HEK293 (cell line): ENCODE results near the gene MLLT6.
A peak's percentile ranks its signal among the peaks of the same experiment; 100 is the strongest.

ENCODE experiments used
- BCL11B ChIP-seq: fragments of 450-650 bp; formaldehyde crosslinking; IDR thresholded peaks from 2 replicates; pipeline ENCODE4 v1.5.1; 2016; ENCODE audit warnings: low read depth, missing biosample characterization, missing genetic modification characterization
- GLIS1 ChIP-seq: fragments of 450-650 bp; formaldehyde crosslinking; IDR thresholded peaks from 2 replicates; pipeline ENCODE4 v1.5.1; 2016; ENCODE audit warnings: missing biosample characterization, missing genetic modification characterization
- HOXC10 ChIP-seq: sonication (generic); formaldehyde crosslinking; IDR thresholded peaks from 2 replicates; pipeline ENCODE4 v1.8.1; 2023; ENCODE audit warnings: mild to moderate bottlenecking, missing genetic modification reagents
- INSM2 ChIP-seq: fragments of 450-650 bp; formaldehyde crosslinking; IDR thresholded peaks from 2 replicates; pipeline ENCODE4 v1.5.1; 2016; ENCODE audit warnings: missing biosample characterization, missing genetic modification characterization
- RBAK ChIP-seq: fragments of 450-650 bp; formaldehyde crosslinking; IDR thresholded peaks from 2 replicates; pipeline ENCODE4 v1.5.1; 2016; ENCODE audit warnings: missing biosample characterization, missing genetic modification characterization
- SCRT1 ChIP-seq: fragments of 450-650 bp; formaldehyde crosslinking; IDR thresholded peaks from 2 replicates; pipeline ENCODE4 v1.5.1; 2016; ENCODE audit warnings: missing biosample characterization, missing genetic modification characterization, borderline replicate concordance
- TSHZ1 ChIP-seq: fragments of 450-650 bp; formaldehyde crosslinking; IDR thresholded peaks from 2 replicates; pipeline ENCODE4 v1.5.1; 2016; ENCODE audit warnings: missing biosample characterization, missing genetic modification characterization, borderline replicate concordance
- ZBTB10 ChIP-seq: fragments of 450-650 bp; formaldehyde crosslinking; IDR thresholded peaks from 2 replicates; pipeline ENCODE4 v1.5.1; 2016; ENCODE audit warnings: missing biosample characterization, missing genetic modification characterization
- ZBTB11 ChIP-seq: fragments of 450-650 bp; formaldehyde crosslinking; conservative IDR thresholded peaks from 2 replicates; pipeline ENCODE4 v1.5.1; 2016; ENCODE audit warnings: low read depth, missing biosample characterization, missing genetic modification characterization
- ZBTB17 ChIP-seq: fragments of 450-650 bp; formaldehyde crosslinking; IDR thresholded peaks from 2 replicates; pipeline ENCODE4 v1.5.1; 2016; ENCODE audit warnings: missing biosample characterization, missing genetic modification characterization
- ZBTB26 ChIP-seq: fragments of 450-650 bp; formaldehyde crosslinking; optimal IDR thresholded peaks from 2 replicates; pipeline ENCODE3; 2016; ENCODE audit warnings: missing biosample characterization, mild to moderate bottlenecking, missing genetic modification characterization
- ZNF248 ChIP-seq: fragments of 450-650 bp; formaldehyde crosslinking; IDR thresholded peaks from 2 replicates; pipeline ENCODE4 v1.5.1; 2017; ENCODE audit warnings: missing biosample characterization, missing genetic modification characterization
- ZNF274 ChIP-seq, 2 experiments: fragments of 200-500 bp in 1 of 2; fragments of 450-650 bp in 1 of 2; sonication (Bioruptor generic) in 1 of 2; formaldehyde crosslinking in 1 of 2; IDR thresholded peaks; 2 replicates each; pipeline versions ENCODE4 v1.5.1 to v1.6.1; 2014 to 2016; ENCODE audit warnings: borderline replicate concordance in 1 of 2, inconsistent platforms in 1 of 2, low read length in 1 of 2, missing biosample characterization in 1 of 2, missing genetic modification characterization in 1 of 2
- ZNF335 ChIP-seq: fragments of 450-650 bp; formaldehyde crosslinking; conservative IDR thresholded peaks from 2 replicates; pipeline ENCODE4 v1.5.1; 2016; ENCODE audit warnings: missing biosample characterization, missing genetic modification characterization
- ZNF354C ChIP-seq: fragments of 450-650 bp; formaldehyde crosslinking; IDR thresholded peaks from 2 replicates; pipeline ENCODE4 v1.5.1; 2016; ENCODE audit warnings: missing biosample characterization, missing genetic modification characterization, low read depth, borderline replicate concordance
- ZNF449 ChIP-seq: fragments of 450-650 bp; formaldehyde crosslinking; IDR thresholded peaks from 2 replicates; pipeline ENCODE4 v1.5.1; 2017; ENCODE audit warnings: missing biosample characterization, mild to moderate bottlenecking, missing genetic modification characterization, moderate library complexity
- ZNF548 ChIP-seq: fragments of 450-650 bp; formaldehyde crosslinking; IDR thresholded peaks from 2 replicates; pipeline ENCODE4 v1.5.1; 2016; ENCODE audit warnings: missing biosample characterization, missing genetic modification characterization
- ZNF580 ChIP-seq: fragments of 450-650 bp; formaldehyde crosslinking; IDR thresholded peaks from 2 replicates; pipeline ENCODE4 v1.5.1; 2016; ENCODE audit warnings: missing biosample characterization, missing genetic modification characterization
- ZNF623 ChIP-seq: fragments of 450-650 bp; formaldehyde crosslinking; IDR thresholded peaks from 2 replicates; pipeline ENCODE4 v1.5.1; 2016; ENCODE audit warnings: missing biosample characterization, missing genetic modification characterization
- ZNF670 ChIP-seq: fragments of 450-650 bp; formaldehyde crosslinking; IDR thresholded peaks from 2 replicates; pipeline ENCODE4 v1.5.1; 2016; ENCODE audit warnings: missing biosample characterization, missing genetic modification characterization, low read depth
- ZSCAN4 ChIP-seq: fragments of 450-650 bp; formaldehyde crosslinking; IDR thresholded peaks from 2 replicates; pipeline ENCODE4 v1.5.1; 2017; ENCODE audit warnings: missing biosample characterization, missing genetic modification characterization

The MLLT6 gene

GRCh38 chr17:38752308-38753070 is 47.4 kb downstream of the MLLT6 start, which contains the start of gene PSMB3 (continued):
- TF ChIP-seq ZBTB11 (tag by site-specific recombination) (peak; percentile 93), RBAK (tag by site-specific recombination) (no peak), ZNF580 (tag by site-specific recombination) (0 out of 2 replicates have a peak, but pooled peaks have one; percentile 30), ZSCAN4 (tag by site-specific recombination) (no peak; the same call in 1 of the 2 replicates), ZNF449 (no peak), ZNF623 (tag by site-specific recombination) (peak; percentile 55), GLIS1 (tag by site-specific recombination) (no peak), ZNF354C (no peak), ZNF248 (tag by site-specific recombination) (no peak), SCRT1 (tag by site-specific recombination) (no peak), HOXC10 (no peak), ZBTB10 (tag by site-specific recombination) (peak; percentile 66; the same call in 1 of the 2 replicates), ZBTB17 (peak; percentile 94), INSM2 (tag by site-specific recombination) (no peak), ZBTB26 (peak; percentile 40), ZNF670 (tag by site-specific recombination) (no peak), ZNF548 (tag by site-specific recombination) (no peak), ZNF335 (tag by site-specific recombination) (peak; percentile 89), ZNF274 (IDR thresholded peaks at IDR 0.05; ENCODE audit: low read length) (no peak), ZNF274 (tag by site-specific recombination; IDR thresholded peaks at IDR 0.05; ENCODE audit: borderline replicate concordance) (no peak), BCL11B (tag by site-specific recombination) (no peak), TSHZ1 (tag by site-specific recombination) (no peak)
